Hematopoietic multipotent progenitor cell (in vitro differentiated cells): ENCODE results near the gene RAP1GAP2. TPM values are rescaled to one million over a fixed set of nuclear protein-coding genes. Genes with fewer than 3 reads are reported as not detected.

ENCODE experiments used
- DNase-seq, 3 donors: peaks; one replicate each; pipeline ENCODE4 v3.0.0-alpha.2; 2011 to 2015; ENCODE audit warnings: low read depth in 2 of 3, low spot score in 2 of 3
- total RNA-seq: library from RNA; depleted of rRNA; stranded (reverse); fragments of >200 nt; gene quantifications from one replicate; pipeline ENCODE4 v1.2.3, GENCODE V29; 2012

RAP1GAP2 gene
- total RNA-seq, 1 donor: 28.0 TPM

DNA sequence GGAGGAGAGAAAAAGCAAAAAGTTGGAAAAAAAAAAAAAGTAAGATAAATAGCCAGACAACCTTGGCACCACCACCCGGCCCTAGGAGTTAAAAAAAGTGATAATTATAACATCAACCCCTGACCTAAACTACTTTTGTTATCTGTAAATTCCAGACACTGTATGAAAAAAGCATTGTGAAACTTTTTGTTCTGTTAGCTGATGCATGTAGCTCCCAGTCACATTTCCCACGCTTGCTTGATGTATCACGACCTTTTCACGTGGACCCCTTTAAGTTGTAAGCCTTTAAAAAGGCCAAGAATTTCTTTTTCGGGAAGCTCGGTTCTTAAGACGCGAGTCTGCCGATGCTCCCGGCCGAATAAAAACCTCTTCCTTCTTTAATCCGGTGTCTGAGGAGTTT lies 10.9 kb upstream of the RAP1GAP2 start:
- DNase-seq: peak in 1 of 3 donors; percentile 47

DNA sequence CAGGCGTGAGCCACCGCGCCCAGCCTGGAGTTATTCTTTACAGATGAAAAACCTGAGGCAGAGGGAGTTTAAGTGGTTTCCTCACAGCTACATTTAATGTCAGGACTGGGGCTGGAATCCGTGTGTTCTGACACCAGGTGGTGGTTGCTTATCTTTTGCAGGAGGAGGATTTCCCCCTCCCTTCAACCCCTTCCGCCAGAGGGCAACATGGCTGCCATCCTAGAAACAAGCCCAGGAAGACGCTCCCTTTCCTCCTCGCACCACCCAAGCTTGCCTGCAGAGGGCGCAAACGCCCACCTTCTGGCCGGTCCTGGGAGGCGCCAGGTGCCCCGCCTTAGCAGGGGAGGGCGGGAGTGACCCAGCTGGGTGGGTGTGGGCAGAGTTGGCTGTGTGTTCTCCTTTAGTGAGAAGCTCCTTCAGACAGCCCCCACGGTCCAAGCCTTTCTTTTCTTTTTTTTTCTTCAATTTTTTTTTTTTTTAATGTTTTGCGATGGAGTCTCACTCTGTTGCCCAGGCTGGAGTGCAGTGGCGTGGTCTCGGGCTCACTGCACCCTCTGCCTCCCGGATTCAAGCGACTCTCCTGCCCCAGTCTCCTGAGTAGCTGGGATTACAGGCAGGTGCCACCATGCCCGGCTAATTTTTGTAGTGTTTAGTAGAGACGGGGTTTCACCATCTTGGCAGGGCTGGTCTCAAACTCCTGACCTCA lies 9.9 kb upstream of the RAP1GAP2 start:
- DNase-seq: peak; percentile 86 to 97 (median 96)

DNA sequence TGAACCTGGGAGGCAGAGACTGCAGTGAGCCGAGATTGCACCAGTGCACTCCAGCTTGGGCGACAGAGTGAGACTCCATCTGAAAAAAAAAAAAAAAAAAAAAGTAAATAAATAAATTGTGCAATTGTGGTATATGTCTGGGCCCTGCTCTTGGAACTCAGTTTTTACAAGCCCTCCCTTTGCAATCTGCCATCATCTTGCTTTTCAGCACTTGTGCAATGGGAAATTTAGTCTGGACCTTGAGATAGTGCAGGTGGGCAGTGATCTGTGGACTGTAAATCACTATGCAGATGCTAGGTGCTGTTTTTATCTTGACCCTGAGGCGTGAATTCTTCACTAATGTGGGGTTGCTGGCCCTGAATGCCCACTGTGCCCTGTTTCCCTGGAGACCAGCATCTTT lies 6.5 kb upstream of the RAP1GAP2 start:
- peak in 1 of 3 donors; percentile 71 for DNase-seq

DNA sequence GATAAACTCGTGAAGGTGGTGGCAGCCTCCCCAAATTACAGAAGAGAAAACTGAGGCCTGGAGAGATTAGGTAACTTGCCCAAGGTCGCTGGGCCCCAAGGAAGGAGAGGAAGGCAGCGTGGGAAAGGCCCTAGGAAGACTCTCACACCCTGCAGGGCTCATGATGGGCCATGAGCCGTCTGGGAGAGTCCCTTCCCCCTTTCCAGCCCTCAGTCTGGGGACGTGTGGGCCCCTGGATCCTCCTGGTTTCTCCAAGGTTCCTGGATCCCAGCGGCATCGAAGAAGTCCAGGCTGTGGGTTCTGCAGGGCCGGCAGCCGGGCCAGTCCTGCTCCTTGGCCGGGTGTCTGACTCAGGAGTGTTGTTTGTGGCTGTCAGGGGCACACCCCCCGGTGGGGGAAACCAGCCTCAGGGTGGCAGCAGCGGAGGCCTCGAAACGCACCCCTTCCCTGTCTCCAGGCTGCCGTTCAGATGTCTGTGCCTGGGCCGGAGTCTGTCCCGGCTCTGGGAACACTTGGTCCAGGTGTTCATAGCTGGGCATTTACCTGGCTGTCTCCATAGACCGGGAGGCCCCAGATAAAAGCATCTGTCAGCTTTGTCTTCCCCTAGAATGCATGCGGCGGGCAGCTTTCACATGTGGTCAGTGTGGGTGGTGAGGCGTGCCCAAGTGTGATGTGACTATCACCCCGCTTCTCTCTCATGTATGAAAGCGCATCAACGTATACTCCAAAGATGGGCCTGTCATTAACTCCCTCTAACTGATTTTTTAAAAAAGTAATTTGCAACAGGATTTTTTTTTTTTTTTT lies 3.7 kb upstream of the RAP1GAP2 start:
- DNase-seq: peak in 1 of 3 donors; percentile 34

DNA sequence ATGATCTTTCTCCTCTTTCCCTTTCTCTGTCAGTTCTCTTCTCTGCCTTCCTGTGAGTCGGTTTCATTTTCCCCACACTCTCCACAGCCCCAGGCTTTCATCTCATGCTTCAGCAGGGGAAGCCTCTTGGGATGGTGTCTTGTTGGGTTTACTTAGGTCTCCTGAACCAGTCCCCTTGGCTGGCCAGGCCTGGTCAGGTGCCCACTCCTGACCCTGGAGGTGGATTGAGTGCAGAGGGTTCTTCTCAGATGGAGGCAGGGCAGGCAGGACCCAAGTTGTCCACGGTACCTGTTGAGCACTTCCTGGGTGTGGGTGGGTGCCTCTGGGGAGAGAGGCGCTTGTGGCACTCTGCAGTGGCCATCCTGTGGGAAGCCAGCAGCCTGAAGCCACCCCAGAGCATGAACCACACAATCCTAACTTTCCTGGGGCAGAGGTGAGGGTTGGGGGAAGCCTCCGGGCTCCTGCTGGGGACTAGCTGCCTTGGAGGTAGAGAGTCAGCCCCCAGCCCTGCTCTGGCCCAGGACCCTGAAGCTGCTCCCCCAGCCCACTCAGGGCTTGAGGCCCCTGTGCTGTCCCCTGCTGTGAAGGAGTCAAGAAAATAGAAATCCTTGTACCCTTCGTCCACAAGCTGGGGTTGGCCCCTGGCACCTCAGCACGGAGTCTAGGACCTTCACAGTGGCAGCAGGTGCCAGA lies 2.0 kb upstream of the RAP1GAP2 start:
- DNase-seq: peak in 1 of 3 donors; percentile 35

DNA sequence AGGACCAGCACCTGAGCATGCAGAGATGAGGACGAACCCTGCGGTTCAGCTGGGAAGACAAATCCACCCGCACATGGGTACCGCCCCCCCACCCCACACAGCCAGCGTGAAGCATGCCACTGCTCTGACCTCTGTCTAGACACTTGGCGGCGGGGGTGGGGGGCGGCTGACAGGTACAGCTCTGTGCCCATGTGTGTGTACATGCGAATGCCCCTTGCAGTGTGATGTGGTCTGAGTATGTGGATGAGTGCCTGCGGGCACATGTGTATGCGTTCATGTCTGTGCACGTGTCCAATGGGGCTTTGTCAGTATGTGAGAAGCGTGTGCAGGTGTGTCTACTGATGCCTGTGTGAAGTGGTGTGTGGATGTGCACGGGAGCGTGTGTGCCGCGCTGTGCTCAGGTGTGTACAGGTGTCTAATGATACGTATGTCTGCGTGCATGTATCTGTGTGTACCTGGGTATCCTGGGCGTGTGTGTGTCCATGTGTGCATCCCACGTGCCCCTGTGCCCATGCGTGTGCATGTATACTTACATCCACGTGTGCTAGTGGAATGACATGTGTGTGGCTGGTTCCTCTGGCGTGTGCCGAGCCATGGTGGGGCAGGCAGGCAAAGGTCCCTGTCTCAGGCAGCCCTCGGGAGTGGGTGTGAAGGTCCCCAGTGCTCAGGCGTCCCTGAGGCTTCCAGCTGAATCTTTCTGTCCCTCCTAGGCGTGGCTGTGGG lies 636 bp upstream of the RAP1GAP2 start:
- no peak for DNase-seq

DNA sequence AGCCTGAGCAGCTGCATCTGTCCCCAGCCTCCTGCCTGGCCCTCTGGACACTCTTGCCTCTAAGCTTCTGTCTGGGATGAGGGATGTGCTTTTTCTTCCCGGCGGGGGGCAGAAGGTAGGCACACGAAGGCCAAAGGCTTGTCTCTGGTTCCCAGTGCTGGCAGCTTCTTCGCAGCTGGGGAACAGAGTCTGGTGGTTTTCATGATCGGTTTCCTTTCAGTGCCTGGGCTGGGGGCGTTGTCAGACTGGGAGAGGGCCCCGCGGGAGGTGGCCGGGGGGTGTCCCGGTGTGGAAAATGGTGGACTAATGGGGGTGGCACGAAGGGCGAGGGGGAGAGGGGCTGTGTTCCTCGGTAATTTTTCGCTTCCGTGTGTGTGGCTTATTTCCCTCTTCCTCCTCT lies 988 bp downstream of the RAP1GAP2 start:
- DNase-seq: no peak

DNA sequence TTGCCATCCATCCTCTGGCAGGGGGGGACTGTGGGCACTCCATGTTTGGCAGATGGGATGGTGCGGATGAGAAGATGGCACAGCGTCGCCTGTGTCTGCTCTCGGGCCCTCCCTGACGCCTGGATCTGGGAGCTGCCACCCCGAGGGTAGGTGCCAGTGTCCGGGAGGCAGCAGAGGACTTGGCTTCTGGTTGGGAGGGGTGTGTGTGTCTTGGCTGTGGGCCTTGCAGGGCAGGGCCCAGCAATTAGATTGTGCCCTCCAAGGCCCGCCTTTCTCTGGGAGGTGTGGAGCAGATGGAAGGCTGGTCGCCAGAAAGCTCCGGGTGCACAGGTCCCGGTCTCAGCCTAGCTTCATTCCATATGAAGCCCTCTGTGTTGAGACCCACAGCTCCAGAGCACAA lies 1.4 kb downstream of the RAP1GAP2 start:
- DNase-seq: no peak

DNA sequence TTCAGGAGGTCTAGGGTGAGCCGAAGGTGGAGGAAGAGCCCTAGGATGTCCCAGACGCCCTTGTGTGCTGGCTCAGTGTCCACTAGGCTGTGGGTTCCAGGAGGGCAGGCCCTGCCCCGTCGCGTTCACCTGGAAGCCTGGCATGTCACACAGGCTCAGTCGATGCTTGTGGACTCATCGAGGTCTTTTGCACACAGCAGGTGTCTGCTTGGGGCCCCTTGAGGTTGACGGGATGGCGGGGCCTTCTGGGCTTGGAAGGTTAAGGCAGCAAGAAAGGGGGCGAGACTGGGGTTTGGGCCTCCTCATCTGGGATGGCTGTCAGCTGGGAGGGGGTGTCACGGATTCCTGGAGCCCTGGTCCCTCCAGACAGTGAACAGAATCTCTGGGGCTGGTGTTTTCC lies 1.9 kb downstream of the RAP1GAP2 start:
- no peak for DNase-seq

DNA sequence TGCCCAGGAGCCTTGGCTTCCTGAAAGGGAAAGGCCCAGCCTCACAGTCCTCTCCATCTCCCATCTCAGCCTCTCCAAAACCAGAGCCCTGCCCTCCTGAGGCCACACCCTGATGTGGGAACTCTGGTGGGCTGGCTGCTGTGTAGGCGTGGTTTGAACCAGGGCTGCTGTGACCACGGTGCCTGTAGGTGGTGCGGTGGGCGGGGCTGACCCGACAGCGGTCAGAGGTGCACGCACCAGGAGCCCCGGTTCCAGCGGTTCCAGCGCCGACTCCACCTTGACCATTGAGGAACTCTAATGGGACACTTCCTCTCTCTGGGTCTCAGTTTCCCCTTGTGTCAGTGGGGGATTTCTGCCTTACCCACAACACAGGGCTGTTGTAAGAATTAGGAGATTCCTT lies 2.4 kb downstream of the RAP1GAP2 start:
- no peak for DNase-seq

DNA sequence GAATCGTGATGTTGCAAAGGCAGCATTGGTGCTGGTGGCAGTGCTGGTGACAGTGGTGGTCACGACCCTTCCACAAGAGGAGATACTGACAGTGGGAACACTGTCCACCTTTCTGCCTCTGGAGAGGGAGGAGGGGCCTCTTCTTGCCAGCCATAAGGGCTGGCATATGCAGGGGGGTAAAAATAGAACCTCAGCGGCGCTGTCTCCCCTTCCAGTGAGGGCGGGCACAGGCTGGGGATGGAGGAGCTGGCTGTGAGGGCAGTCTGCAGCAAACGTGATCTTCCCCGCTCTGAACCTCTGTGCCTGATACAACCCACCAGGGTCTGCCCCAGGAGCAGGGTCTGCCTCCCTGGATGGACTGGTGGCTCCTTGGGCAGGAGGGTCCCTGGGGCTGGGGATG lies 3.4 kb downstream of the RAP1GAP2 start:
- DNase-seq: no peak

DNA sequence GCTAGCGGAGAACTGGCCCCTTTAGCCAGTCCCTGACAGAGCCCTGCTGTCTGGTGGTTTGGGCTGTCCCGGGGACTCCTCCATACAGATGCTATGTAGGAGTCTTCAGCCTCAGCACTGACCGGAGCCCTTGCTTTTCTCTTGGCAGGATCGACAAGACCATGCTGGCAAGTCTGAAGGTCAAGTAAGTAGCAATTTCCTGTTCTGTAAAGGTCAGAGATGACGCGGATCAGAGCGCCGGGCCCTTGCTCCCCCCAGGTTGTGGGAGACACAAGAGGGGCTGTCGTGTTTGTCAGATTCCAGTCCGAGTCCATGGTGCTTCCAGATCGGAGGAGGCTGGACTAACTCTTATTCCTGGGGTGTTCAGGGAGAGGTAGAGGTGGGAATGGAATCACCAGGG lies 4.1 kb downstream of the RAP1GAP2 start:
- no peak for DNase-seq

DNA sequence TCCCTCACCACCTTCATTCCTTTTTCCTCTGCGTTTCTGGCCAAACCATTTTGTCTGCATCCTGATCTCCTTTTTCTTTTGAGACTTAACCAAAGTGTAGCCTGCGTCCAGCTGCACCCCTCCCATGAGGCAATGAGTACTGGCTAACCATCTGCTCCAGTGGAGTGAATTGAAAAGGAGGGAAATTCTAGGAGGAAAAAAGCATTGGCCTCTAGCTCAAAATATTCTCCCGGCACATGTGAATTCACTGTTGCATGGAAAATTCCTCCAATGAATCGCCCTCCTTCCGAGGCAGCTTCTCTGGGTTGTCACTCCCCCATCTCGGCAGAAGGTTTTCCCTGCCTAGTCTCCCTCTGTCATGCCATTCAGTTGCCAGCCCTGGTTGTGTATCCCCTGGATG lies 5.6 kb downstream of the RAP1GAP2 start:
- no peak for DNase-seq

DNA sequence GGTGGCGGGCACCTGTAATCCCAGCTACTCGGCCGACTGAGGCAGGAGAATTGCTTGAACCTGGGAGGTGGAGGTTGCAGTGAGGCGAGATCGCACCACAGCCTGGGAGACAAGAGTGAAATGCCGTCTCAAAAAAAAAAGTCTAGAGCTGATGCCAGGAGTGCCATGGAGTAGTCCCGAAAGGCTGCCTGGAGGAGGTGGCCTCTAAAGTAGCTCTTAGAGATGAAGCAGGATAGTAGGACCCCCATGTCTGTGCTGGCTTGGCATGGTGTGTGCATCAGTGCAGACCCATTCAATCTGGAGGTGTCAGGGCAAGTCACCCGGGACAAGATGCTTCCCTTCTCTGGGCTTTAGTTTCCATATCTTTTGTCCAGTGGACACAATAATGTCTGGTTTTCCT lies 6.3 kb downstream of the RAP1GAP2 start:
- DNase-seq: no peak

DNA sequence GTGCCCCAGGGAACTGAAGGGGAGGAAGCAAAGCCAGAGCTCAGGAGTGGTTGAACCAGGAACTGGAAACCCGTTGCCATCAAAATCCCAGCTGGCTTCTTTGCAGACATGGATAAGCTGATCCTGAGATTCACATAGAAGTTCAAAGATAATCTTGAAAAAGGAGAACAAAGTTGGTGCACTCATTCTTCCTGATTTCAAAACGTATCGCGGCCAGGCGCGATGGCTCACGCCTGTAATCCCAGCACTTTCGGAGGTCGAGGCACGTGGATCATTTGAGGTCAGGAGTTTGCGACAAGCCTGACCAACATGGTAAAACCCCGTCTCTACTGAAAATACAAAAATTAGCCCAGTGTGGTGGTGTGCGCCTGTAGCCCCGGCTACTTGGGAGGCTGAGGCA lies 7.1 kb downstream of the RAP1GAP2 start:
- no peak for DNase-seq

DNA sequence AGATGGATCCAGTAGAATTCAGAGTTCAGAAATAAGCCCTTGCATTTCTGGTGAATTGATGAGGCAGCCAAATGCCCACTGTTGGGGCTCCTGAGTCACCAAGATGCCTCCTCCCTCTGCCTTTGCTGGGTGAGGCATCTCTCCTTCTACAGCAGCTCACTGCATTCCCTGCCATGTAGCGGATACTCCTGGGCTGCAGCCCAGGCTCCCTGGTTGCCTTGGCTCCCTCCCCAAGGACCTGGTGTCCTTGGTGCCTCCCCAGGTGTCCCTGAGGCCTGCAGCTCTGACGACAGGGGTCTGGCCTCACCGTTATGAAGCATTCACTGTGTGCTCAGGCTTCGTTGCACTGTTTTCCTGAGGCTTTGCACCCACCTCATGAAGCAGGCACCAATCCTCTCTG lies 7.7 kb downstream of the RAP1GAP2 start:
- no peak for DNase-seq

DNA sequence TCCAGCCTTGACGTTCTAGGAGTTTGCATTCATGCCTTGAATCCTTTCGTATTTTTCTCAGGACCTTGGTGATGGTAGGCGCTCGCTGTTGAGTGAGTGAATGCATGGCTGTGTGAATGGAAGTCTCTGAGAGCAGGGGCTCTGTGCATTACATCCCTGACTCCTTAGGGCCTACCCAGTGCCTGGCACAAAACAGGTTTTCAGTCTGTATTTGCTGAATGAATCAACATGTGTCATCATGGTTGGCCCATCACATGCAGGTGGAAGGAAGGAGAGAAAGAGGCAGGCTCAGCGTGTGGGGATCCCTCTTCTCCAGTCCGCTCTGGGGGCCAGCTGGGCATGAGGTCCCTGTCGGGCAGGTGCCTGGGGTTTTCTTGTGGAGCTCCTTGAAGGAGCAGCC lies 8.7 kb downstream of the RAP1GAP2 start:
- no peak for DNase-seq

DNA sequence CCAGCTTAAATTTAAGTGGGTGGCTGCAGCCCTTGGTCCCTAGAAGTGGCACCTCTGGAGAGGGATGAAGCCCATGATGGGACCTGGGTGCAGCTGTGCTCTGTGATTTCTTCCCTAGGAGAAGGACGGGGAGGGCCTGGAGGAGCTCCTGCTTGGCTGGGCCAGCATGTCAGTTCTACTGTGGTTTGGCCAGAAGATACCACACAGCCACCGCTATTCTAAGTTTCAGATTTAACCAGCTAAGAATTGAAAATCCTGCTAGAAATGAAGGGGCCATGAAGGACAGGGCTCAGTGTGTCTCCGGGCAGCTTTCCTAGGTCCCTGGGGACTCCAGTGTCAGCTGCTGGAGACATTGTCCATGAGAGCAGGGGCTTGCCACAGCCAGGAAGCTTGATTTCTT lies 9.7 kb downstream of the RAP1GAP2 start:
- DNase-seq: no peak

DNA sequence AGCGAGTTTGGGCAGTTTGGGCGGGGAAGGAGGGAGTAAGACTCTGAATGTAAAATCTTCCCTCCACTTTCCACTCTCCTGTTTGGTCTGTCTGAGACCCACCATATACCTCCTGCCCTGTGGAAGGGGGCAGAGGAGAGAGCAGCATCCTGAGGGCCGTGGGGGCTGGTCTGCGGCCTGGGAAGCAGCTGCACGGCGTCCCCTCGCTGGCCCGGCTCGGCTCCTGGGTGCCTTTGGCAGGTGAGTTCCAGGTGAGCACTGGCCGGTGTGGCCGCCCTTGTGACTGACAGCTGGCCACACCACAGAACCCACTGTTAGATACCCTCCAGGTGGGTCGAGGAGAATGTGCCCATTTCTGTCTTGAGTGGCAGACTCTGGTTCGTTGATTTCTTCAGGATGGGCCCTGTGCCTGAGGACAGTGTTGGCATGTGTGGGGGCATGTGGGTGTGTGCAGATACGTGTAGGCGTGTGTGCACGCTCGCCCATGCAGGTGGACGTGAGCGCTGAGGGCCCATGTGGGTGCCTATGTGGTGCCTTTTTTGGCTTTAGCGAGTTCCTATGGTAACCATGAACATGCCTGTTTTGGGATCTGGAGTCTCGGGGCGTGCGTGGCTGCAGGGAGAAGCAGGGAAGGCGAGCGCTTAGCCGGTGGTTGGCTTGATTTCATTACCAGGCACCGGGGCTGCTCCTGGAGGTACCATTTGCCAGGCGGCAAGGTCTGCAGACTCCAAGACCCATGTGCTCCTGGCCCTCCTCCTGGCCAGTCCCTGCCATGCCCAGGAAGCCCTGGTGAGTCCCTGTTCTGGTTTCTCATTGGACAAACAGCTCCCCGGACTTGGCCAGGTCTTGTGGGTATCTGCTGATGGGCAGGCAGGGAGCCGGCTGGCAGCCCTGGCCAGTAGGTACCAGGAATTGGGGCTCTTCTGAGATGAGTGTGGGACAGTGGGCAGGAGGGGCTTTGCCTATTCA lies 12.4 kb downstream of the RAP1GAP2 start:
- DNase-seq: no peak

DNA sequence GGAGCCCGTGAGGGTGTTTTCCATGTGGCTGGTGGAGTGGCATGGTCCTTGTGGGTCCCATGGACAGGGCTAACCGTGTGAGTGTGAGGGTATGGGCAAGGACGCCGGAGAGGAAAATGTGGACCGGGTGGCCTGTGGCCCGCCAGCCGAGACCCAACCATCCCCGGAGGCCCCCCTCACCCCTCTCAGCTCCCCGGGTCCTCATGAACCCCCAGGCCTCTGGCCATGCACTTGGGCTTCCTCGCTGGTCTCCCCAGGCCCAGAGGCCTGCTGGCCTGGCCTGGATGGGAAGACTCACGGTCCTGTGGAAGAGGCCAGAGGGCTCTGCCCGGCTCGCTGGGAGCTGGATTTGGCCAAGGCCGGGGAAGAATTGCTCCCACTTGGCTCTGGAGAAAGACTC lies 13.1 kb downstream of the RAP1GAP2 start:
- no peak for DNase-seq
